HepG2 (cell line): ENCODE results near the gene ACTR3. TPM values are rescaled to one million over a fixed set of nuclear protein-coding genes. Genes with fewer than 3 reads are reported as not detected.

Source experiments
- FOXO1 ChIP-seq: sonication (generic); formaldehyde crosslinking; IDR thresholded peaks from 2 replicates; pipeline ENCODE4 v1.4.0; 2020; ENCODE audit warnings: missing genetic modification reagents
- KLF12 ChIP-seq: sonication (generic); formaldehyde crosslinking; IDR thresholded peaks from 2 replicates; pipeline ENCODE4 v1.4.0; 2020; ENCODE audit warnings: missing genetic modification reagents, borderline replicate concordance
- KLF13 ChIP-seq: sonication (generic); formaldehyde crosslinking; IDR thresholded peaks from 2 replicates; pipeline ENCODE4 v1.4.0; 2020; ENCODE audit warnings: mild to moderate bottlenecking, missing genetic modification reagents
- MIXL1 ChIP-seq: IDR thresholded peaks from 2 replicates; pipeline ENCODE4 v1.6.1; 2016
- SSRP1 ChIP-seq: IDR thresholded peaks from 2 replicates; pipeline ENCODE4 v1.6.1; 2016; ENCODE audit warnings: control low read depth
- ZBTB38 ChIP-seq: sonication (generic); formaldehyde crosslinking; IDR thresholded peaks from 2 replicates; pipeline ENCODE4 v1.5.1; 2020; ENCODE audit warnings: mild to moderate bottlenecking, missing genetic modification reagents
- ZBTB7A ChIP-seq: sonication (generic); formaldehyde crosslinking; IDR thresholded peaks from 2 replicates; pipeline ENCODE4 v1.8.0; 2022; ENCODE audit warnings: mild to moderate bottlenecking, missing genetic modification reagents
- ZMYM2 ChIP-seq: sonication (generic); formaldehyde crosslinking; IDR thresholded peaks from 2 replicates; pipeline ENCODE4 v1.8.0; 2022; ENCODE audit warnings: mild to moderate bottlenecking, missing genetic modification reagents
- ZNF737 ChIP-seq: sonication (generic); formaldehyde crosslinking; IDR thresholded peaks from 2 replicates; pipeline ENCODE4 v1.5.0; 2020; ENCODE audit warnings: missing genetic modification reagents, mild to moderate bottlenecking, borderline replicate concordance
- ZNF747 ChIP-seq: sonication (generic); formaldehyde crosslinking; IDR thresholded peaks from 2 replicates; pipeline ENCODE4 v1.8.1; 2023; ENCODE audit warnings: missing genetic modification reagents, mild to moderate bottlenecking, borderline replicate concordance
- polyA plus RNA-seq, 8 experiments: library from polyadenylated mRNA; depleted of rRNA in 3 of 8; stranded (reverse) in 7 of 8; unstranded in 1 of 8; fragments of >200 nt; fragmentation: Illumina TruSeq in 4 of 8; extraction: Trizol in 4 of 8; gene quantifications; 2 replicates each; pipeline versions ENCODE4 v1.2.1 to v1.2.3, GENCODE V29; 2011 to 2016; ENCODE audit warnings: low read depth in 4 of 8, missing spikeins in 1 of 8, mixed read lengths in 1 of 8; ENCODE audit not compliant: insufficient read depth in 1 of 8
- total RNA-seq, 5 experiments: library from RNA; depleted of rRNA; stranded (reverse); fragments of >200 nt; fragmentation: Illumina TruSeq; extraction: Trizol; gene quantifications; 2 replicates each; pipeline ENCODE4 v1.2.3, GENCODE V29; 2016; ENCODE audit warnings: low read depth in 1 of 5
- TF ChIP-seq, protein P1 (sequence below): sonication (generic); formaldehyde crosslinking; IDR thresholded peaks from 2 replicates; pipeline ENCODE4 v1.8.0; 2022; ENCODE audit warnings: missing genetic modification reagents, mild to moderate bottlenecking, moderate library complexity, borderline replicate concordance
- TF ChIP-seq, protein P2 (sequence below): sonication (generic); formaldehyde crosslinking; IDR thresholded peaks from 2 replicates; pipeline ENCODE4 v1.4.0; 2020; ENCODE audit warnings: low read depth, missing genetic modification reagents
- TF ChIP-seq, protein P3 (sequence below): sonication (generic); IDR thresholded peaks from 2 replicates; pipeline ENCODE4 v1.6.1; 2016; ENCODE audit warnings: low read depth, borderline replicate concordance
- TF ChIP-seq, protein P4 (sequence below): sonication (generic); formaldehyde crosslinking; IDR thresholded peaks from 2 replicates; pipeline ENCODE4 v1.8.1; 2022; ENCODE audit warnings: low read depth, mild to moderate bottlenecking, missing genetic modification reagents

Gene ACTR3
- total and polyA plus RNA-seq, 2 of the 13 experiments (the other 11 are each of a cell fraction or from before 2014, with no cell fraction given) = 123 to 225 TPM

DNA sequence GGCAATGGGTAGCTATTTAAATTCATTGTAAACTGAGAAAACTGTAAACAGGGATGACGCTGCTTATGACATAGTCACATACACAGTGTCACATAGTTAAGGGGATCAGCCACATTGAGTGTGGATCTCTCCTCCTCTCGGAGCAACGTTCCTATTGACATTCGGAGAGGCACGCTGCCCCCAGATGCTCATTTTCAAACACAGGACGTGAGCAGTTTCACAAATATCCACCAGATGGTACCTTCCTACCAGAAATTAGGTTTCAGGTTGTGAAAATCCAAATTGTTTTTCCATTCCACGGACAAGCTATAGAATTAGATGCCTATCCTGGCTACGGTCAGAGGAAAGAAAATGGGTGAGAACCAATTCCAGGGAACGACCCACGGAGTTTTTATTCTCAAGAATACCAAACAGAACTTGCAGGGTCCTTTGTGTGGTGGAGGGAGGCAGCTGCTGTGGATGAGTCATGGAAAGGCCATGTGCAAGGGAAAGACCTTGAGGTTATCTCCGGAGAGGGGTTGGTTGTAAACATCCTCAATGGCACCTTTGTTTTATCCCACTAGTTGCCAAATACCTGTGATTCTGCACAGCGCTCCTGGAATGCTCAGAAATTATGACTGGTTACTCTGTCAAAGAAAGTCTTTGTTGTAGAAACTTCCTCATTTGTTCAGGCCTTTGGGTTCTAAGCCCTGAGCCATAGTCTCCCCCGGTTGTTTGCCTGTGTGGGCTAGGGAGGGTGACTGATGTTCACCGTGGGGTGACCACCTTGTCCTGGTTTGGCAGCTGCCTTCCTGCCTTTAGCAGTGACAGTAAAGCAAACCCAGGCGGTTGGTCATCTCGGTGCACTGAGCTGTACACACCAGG is 88.0 kb downstream of the ACTR3 start (continued):
- TF ChIP-seq, protein P1, sequence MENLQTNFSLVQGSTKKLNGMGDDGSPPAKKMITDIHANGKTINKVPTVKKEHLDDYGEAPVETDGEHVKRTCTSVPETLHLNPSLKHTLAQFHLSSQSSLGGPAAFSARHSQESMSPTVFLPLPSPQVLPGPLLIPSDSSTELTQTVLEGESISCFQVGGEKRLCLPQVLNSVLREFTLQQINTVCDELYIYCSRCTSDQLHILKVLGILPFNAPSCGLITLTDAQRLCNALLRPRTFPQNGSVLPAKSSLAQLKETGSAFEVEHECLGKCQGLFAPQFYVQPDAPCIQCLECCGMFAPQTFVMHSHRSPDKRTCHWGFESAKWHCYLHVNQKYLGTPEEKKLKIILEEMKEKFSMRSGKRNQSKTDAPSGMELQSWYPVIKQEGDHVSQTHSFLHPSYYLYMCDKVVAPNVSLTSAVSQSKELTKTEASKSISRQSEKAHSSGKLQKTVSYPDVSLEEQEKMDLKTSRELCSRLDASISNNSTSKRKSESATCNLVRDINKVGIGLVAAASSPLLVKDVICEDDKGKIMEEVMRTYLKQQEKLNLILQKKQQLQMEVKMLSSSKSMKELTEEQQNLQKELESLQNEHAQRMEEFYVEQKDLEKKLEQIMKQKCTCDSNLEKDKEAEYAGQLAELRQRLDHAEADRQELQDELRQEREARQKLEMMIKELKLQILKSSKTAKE (CRISPR knock-in tag) = peak; percentile 83
- TF ChIP-seq, protein P2, sequence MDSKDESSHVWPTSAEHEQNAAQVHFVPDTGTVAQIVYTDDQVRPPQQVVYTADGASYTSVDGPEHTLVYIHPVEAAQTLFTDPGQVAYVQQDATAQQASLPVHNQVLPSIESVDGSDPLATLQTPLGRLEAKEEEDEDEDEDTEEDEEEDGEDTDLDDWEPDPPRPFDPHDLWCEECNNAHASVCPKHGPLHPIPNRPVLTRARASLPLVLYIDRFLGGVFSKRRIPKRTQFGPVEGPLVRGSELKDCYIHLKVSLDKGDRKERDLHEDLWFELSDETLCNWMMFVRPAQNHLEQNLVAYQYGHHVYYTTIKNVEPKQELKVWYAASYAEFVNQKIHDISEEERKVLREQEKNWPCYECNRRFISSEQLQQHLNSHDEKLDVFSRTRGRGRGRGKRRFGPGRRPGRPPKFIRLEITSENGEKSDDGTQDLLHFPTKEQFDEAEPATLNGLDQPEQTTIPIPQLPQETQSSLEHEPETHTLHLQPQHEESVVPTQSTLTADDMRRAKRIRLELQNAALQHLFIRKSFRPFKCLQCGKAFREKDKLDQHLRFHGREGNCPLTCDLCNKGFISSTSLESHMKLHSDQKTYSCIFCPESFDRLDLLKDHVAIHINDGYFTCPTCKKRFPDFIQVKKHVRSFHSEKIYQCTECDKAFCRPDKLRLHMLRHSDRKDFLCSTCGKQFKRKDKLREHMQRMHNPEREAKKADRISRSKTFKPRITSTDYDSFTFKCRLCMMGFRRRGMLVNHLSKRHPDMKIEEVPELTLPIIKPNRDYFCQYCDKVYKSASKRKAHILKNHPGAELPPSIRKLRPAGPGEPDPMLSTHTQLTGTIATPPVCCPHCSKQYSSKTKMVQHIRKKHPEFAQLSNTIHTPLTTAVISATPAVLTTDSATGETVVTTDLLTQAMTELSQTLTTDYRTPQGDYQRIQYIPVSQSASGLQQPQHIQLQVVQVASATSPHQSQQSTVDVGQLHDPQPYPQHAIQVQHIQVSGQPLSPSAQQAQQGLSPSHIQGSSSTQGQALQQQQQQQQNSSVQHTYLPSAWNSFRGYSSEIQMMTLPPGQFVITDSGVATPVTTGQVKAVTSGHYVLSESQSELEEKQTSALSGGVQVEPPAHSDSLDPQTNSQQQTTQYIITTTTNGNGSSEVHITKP (CRISPR knock-in tag) = peak; percentile 57
- TF ChIP-seq, protein P3, sequence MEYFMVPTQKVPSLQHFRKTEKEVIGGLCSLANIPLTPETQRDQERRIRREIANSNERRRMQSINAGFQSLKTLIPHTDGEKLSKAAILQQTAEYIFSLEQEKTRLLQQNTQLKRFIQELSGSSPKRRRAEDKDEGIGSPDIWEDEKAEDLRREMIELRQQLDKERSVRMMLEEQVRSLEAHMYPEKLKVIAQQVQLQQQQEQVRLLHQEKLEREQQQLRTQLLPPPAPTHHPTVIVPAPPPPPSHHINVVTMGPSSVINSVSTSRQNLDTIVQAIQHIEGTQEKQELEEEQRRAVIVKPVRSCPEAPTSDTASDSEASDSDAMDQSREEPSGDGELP = peak; percentile 85
- peak; percentile 78 for TF ChIP-seq ZBTB7A (CRISPR knock-in tag)
- TF ChIP-seq KLF13 = no peak; the same call in 1 of the 2 replicates
- peak; percentile 69; the same call in 1 of the 2 replicates for TF ChIP-seq SSRP1 (CRISPR knock-in tag)
- peak; percentile 59; the same call in 1 of the 2 replicates for TF ChIP-seq KLF12
- peak; percentile 6; the same call in 1 of the 2 replicates for TF ChIP-seq MIXL1 (CRISPR knock-in tag)
- TF ChIP-seq ZMYM2 (CRISPR knock-in tag) = no peak
- no peak for TF ChIP-seq ZNF737 (CRISPR knock-in tag)
- TF ChIP-seq ZBTB38 (CRISPR knock-in tag) = peak; percentile 82
- TF ChIP-seq, protein P4, sequence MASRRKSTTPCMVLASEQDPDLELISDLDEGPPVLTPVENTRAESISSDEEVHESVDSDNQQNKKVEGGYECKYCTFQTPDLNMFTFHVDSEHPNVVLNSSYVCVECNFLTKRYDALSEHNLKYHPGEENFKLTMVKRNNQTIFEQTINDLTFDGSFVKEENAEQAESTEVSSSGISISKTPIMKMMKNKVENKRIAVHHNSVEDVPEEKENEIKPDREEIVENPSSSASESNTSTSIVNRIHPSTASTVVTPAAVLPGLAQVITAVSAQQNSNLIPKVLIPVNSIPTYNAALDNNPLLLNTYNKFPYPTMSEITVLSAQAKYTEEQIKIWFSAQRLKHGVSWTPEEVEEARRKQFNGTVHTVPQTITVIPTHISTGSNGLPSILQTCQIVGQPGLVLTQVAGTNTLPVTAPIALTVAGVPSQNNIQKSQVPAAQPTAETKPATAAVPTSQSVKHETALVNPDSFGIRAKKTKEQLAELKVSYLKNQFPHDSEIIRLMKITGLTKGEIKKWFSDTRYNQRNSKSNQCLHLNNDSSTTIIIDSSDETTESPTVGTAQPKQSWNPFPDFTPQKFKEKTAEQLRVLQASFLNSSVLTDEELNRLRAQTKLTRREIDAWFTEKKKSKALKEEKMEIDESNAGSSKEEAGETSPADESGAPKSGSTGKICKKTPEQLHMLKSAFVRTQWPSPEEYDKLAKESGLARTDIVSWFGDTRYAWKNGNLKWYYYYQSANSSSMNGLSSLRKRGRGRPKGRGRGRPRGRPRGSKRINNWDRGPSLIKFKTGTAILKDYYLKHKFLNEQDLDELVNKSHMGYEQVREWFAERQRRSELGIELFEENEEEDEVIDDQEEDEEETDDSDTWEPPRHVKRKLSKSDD (CRISPR knock-in tag) = peak; percentile 93
- peak; percentile 100 for TF ChIP-seq FOXO1 (CRISPR knock-in tag)
- TF ChIP-seq ZNF747 (CRISPR knock-in tag) = peak; percentile 96
